Nephron (organoid): Measurements from ENCODE around the gene VAT1.

Experiments
- H3K27ac Mint-ChIP-seq, 3 experiments: 2 replicates each; pipeline ENCODE4 v1.8.0; 2020; ENCODE audit warnings: mixed read lengths in 3 of 3, mild to moderate bottlenecking in 2 of 3, moderate library complexity in 1 of 3
- H3K27me3 Mint-ChIP-seq: 2 replicates; pipeline ENCODE4 v1.8.0; 2021; ENCODE audit warnings: low read depth, mild to moderate bottlenecking, moderate library complexity, mixed read lengths
- H3K36me3 Mint-ChIP-seq: 2 replicates; pipeline ENCODE4 v1.8.0; 2020; ENCODE audit warnings: low read depth, mixed read lengths
- H3K4me1 Mint-ChIP-seq: 2 replicates; pipeline ENCODE4 v1.8.0; 2020; ENCODE audit warnings: mixed read lengths
- H3K4me3 Mint-ChIP-seq, 3 experiments: 2 replicates each; pipeline ENCODE4 v1.8.0; 2020; ENCODE audit warnings: mild to moderate bottlenecking in 3 of 3, mixed read lengths in 3 of 3, moderate library complexity in 2 of 3
- H3K9me3 Mint-ChIP-seq: 2 replicates; pipeline ENCODE4 v1.8.0; 2020; ENCODE audit warnings: mixed read lengths
- TF ChIP-seq, protein P1 (sequence below), 3 experiments: fragments of 200-600 bp; sonication (generic); IDR thresholded peaks; one replicate each; pipeline ENCODE4 v1.5.0; 2021; ENCODE audit warnings: antibody characterized with exemption in 3 of 3; ENCODE audit not compliant: unreplicated experiment in 3 of 3

The VAT1 gene

DNA sequence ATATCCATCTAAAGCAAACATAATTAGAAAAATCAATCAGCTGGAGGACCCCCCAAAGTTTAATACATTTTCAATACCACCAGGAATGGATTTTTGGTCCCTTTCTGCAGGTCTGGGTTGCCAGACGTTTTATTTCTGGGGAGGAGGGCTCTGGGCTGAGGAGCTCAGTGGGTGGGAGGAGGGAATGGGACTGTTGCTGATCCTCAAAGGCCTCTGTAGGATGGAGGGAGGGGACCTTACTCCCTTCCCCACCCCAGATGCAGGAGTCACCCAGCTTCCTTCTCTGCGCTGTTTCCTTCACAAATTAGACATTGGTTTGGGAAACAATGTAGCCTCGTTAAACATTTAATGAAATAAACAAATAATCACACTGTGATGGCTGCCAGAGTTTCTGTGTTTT is 9.5 kb upstream of the VAT1 start:
- H3K27me3 Mint-ChIP-seq = no peaks in the 10 kb centered on the region
- H3K36me3 Mint-ChIP-seq = no peaks in the 10 kb centered on the region
- H3K27ac Mint-ChIP-seq = no peak overlapping the region
- no peak overlapping the region for H3K4me3 Mint-ChIP-seq
- H3K9me3 Mint-ChIP-seq = no peaks in the 10 kb centered on the region
- peaks cover 41% of the 10 kb centered on the region for H3K4me1 Mint-ChIP-seq
- TF ChIP-seq, protein P1, sequence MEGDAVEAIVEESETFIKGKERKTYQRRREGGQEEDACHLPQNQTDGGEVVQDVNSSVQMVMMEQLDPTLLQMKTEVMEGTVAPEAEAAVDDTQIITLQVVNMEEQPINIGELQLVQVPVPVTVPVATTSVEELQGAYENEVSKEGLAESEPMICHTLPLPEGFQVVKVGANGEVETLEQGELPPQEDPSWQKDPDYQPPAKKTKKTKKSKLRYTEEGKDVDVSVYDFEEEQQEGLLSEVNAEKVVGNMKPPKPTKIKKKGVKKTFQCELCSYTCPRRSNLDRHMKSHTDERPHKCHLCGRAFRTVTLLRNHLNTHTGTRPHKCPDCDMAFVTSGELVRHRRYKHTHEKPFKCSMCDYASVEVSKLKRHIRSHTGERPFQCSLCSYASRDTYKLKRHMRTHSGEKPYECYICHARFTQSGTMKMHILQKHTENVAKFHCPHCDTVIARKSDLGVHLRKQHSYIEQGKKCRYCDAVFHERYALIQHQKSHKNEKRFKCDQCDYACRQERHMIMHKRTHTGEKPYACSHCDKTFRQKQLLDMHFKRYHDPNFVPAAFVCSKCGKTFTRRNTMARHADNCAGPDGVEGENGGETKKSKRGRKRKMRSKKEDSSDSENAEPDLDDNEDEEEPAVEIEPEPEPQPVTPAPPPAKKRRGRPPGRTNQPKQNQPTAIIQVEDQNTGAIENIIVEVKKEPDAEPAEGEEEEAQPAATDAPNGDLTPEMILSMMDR (IDR thresholded peaks at IDR 0.05; ENCODE audit: unreplicated experiment in 3 of 3) = no peak

DNA sequence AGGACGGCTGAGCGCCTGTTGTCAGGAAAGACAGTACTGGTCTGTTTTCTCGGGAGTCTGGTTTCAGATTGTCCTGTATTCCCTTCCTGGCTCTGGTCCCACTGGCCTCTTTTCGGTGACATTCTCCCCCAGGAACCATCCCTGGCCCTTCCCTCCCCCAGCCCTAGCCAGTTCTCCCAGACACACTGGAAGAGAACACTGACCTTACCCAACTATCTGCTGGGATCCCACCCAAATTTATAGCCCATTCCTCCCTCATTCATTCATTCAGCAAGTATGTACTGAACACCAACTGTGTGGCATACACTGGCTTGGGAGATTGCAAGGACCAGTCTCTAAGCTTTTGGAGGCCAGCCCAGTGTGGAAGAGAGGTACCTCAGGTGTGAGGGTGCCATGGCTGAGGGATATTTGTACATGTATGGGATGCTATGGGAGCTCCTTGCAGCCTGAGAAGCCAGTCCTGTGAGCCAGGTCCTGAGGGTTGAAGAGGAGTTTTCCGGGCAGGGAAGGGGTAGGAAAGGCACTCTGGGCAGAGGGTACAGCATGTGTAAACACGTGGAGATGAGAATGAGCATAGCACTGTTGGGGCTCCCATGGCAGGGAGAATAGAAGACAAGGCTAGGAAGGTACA is 8.1 kb upstream of the VAT1 start:
- Mint-ChIP-seq H3K36me3 (no peaks in the 10 kb centered on the region), H3K27ac (no peak overlapping the region), H3K9me3 (no peaks in the 10 kb centered on the region), H3K4me3 (no peak overlapping the region), H3K27me3 (no peaks in the 10 kb centered on the region), H3K4me1 (peaks cover 43% of the 10 kb centered on the region)
- TF ChIP-seq, protein P1 (IDR thresholded peaks at IDR 0.05; ENCODE audit: unreplicated experiment in 3 of 3) = no peak

DNA sequence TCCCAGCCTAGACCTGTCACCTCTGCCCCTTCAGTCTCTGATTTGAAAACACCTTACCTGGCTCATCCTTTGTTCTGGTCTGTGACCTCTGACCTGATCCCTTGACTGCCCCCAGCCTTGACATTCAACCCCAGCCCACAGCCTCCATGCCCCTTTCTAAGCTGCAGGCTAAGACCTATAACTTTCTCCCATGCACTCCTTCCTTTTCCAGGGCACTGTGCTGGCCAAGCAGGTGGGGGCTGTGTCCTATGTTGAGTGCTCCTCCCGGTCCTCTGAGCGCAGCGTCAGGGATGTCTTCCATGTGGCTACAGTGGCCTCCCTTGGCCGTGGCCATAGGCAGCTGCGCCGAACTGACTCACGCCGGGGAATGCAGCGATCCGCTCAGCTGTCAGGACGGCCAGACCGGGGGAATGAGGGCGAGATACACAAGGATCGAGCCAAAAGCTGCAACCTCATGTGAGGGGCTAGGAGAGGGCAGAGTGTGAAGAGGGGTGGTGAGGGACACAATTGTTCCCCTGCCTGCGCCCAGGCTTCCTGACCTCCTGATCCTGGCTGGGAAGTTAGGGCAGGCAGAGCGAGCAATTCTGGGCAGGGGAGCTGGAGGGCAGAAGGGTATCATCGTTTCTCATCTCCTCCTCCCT is 6.2 kb upstream of the VAT1 start:
- Mint-ChIP-seq H3K27ac (peak overlapping the region in 1 of 3 experiments; percentile 10), H3K27me3 (no peaks in the 10 kb centered on the region), H3K36me3 (no peaks in the 10 kb centered on the region), H3K9me3 (no peaks in the 10 kb centered on the region), H3K4me1 (peaks cover 36% of the 10 kb centered on the region), H3K4me3 (peak overlapping the region in 1 of 3 experiments; percentile 21)
- TF ChIP-seq, protein P1 (IDR thresholded peaks at IDR 0.05; ENCODE audit: unreplicated experiment in 3 of 3) = no peak

DNA sequence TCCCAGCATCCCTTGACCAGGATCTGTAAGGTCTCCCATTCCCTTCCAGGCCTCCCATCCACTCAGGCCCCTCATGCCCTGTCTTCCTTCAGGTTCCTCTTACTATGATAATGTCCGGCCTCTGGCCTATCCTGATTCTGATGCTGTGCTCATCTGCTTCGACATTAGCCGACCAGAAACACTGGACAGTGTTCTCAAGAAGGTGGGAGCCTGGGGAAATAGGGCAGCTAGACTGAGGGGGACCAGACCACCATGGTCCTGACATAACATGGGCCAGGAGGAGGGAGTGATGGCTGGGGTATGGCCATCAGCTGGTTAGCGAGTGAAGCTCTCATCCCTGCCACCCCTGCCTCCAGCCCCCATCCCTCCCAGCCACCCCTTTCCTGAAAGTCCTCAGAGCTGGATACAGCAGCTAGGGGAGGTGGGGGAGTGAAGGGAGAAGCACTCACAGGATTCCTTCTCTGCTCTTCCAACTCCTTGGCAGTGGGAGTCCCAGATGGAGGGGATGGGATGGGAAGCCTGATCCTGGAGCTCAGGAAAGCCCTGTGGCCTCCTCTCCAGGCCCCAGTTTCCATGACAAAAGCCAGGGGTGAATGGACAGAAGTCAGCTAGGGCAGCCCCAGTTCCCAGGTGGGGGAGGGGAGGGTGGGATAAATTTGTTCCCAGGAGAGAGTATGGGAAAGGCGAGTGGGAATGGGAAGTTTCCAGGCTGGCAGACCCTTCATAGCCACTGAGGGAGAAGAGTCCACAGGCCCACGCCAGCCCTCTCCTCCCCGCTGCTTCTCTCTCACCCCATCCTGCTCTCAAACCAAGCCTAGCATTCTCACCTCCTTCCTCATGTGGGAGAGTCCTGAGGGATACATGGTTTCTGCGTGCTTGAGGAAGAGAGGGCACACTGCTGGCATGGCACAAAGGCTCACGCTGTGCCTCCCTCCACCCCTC is 5.2 kb upstream of the VAT1 start:
- peak overlapping the region; percentile 59 to 79 (median 61) for H3K27ac Mint-ChIP-seq
- H3K4me1 Mint-ChIP-seq = peaks cover 36% of the 10 kb centered on the region
- H3K9me3 Mint-ChIP-seq = no peaks in the 10 kb centered on the region
- no peaks in the 10 kb centered on the region for H3K36me3 Mint-ChIP-seq
- H3K4me3 Mint-ChIP-seq = peak overlapping the region; percentile 58 to 76 (median 69)
- H3K27me3 Mint-ChIP-seq = no peaks in the 10 kb centered on the region
- TF ChIP-seq, protein P1 (IDR thresholded peaks at IDR 0.05; ENCODE audit: unreplicated experiment in 3 of 3) = no peak

DNA sequence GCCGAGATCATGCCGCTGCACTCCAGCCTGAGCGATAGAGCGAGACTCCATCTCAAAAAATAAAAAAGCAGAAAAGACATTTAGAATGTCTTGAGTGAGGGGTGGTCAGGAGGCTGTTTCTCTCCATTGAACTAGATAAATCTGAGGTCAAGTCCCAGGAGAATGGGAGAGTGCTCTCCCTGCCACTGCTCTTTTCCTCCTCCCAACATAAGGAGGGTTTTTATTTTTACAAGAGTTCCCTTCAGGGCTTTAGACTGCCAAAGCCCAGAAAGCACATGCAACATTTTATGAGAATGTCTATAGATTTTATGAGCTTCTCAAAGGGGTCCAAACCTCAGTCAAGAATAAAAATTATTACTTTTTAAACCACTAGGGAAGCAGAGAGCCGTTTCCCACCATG is 4.4 kb upstream of the VAT1 start:
- Mint-ChIP-seq H3K9me3 (no peaks in the 10 kb centered on the region), H3K4me3 (peak overlapping the region; percentile 76), H3K36me3 (no peaks in the 10 kb centered on the region), H3K27me3 (no peaks in the 10 kb centered on the region), H3K27ac (peak overlapping the region; percentile 59 to 79 (median 61)), H3K4me1 (peaks cover 36% of the 10 kb centered on the region)
- TF ChIP-seq, protein P1 (IDR thresholded peaks at IDR 0.05; ENCODE audit: unreplicated experiment in 3 of 3) = no peak
